K562 treated with DMSO at 1 percent for 4 hours (cell line): ENCODE data around the gene MSANTD4. TPM values are rescaled to one million over a fixed set of nuclear protein-coding genes. Genes with fewer than 3 reads are reported as not detected.

ENCODE experiments used
- total RNA-seq: library from RNA; unstranded; fragments of 300-600 nt; gene quantifications from 2 replicates; pipeline ENCODE4 v1.2.3, GENCODE V29; 2022; ENCODE audit not compliant: insufficient read depth

The MSANTD4 gene
- 9.0 and 10.2 TPM in 2 replicates for total RNA-seq

GRCh38 chr11:106021967-106022794 is at the start of gene MSANTD4:
TSS of gene MSANTD4 (minus strand) at chr11:106022240. CDS start at chr11:106010917, 11,323 bp downstream.

Other genes with a start within 250 kb of the MSANTD4 start
- gene KBTBD3, start 55.1 kb upstream of the MSANTD4 start, total RNA-seq = 3.9 and 18.0 TPM in 2 replicates
- 21.2 and 28.8 TPM in 2 replicates for gene AASDHPPT, start 55.4 kb upstream of the MSANTD4 start, total RNA-seq